GM18907 (cell line): ENCODE data around the gene ILK.

Experiments
- ATAC-seq: cut with Tn5 transposase; IDR thresholded peaks from one replicate; pipeline ENCODE4 v1.9.1; 2021; ENCODE audit warnings: mild to moderate bottlenecking, moderate library complexity; ENCODE audit not compliant: unreplicated experiment

The ILK gene

DNA sequence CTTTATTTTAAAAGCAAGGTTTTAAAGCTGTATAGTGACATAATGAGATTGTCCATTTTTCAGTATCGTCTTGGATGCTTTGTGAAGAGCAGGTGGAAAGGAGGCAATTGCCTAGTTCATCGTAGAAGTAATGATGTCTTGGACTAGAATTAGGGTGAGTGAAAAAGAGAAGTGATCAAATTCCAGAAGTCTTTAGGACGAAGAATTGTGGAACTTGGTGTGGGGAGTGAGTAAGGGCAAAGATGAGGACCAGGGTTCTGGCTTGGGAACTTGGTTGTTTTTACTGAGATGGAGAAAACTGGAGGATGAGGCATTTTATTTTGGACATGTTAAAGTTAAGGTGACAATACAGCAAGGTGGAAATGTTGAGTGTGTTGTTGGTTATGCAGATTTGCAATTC lies 1.2 kb downstream of the ILK start:
- no peak for ATAC-seq

- ATAC-seq, result peak; percentile 53
Measured at GRCh38 chr11:6606471-6607189, 3.1 kb downstream of the ILK start.

DNA sequence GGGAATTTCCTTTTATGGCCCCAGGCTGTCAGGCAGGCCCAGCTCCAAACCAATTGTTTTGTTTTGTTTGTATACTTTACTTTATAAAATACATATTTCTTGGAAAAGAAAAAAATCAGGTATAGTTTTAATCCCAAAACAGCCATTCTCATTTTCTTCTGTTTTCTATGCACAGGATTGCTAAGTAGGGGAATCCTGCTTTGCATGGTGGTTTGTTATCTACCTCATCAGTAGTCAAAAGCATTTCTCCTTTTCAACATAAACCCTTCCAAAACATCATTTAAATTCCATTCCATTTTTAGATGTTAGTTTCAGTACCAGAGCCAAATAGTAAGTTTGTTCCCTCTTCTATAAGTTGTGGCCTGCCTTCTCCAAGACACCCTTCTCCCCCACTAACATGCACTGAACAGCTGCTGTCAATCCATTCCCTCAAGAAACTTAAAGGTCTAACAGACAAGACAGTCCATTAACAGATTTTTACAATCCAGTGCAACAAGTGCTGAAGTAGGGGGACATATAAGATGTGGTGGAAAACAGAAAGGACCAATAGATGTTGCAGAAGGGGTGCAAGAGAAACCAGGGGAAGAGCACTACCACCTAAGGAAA lies 3.7 kb downstream of the ILK start:
- no peak for ATAC-seq

DNA sequence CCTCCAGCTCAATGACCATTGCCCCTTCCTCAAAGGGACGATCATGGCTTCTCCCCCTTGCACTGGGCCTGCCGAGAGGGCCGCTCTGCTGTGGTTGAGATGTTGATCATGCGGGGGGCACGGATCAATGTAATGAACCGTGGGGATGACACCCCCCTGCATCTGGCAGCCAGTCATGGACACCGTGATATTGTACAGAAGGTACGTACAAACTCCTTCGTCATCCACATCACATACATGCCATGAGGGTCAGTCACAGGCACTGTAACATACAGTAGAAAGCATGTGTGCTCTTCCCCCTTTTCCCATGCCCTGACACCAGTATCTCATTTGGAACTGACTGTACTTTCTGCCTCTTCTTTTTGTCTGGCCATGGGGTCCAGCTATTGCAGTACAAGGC lies 4.4 kb downstream of the ILK start:
- ATAC-seq, result no peak

GRCh38 chr11:6608726-6609501 lies 5.3 kb downstream of the ILK start:
- ATAC-seq, result no peak

DNA sequence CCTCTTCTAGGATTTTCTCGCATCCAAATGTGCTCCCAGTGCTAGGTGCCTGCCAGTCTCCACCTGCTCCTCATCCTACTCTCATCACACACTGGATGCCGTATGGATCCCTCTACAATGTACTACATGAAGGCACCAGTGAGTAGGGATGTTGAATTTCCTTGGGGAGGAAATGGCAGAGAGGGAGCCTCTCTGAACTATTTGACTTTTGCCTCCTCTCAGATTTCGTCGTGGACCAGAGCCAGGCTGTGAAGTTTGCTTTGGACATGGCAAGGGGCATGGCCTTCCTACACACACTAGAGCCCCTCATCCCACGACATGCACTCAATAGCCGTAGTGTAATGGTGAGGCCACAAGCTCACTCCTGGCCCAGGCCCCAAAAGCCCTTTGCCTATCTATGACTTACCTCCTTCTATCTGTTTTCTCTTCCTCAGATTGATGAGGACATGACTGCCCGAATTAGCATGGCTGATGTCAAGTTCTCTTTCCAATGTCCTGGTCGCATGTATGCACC lies 6.0 kb downstream of the ILK start:
- ATAC-seq, result no peak

DNA sequence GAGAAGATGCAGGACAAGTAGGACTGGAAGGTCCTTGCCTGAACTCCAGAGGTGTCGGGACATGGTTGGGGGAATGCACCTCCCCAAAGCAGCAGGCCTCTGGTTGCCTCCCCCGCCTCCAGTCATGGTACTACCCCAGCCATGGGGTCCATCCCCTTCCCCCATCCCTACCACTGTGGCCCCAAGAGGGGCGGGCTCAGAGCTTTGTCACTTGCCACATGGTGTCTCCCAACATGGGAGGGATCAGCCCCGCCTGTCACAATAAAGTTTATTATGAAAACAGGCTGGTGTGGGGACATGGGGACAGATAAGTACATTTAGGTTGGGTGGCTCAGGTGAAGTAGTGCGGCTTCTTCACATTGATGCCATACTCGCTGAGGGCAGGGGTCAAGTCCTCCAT lies 7.0 kb downstream of the ILK start:
- no peak for ATAC-seq

DNA sequence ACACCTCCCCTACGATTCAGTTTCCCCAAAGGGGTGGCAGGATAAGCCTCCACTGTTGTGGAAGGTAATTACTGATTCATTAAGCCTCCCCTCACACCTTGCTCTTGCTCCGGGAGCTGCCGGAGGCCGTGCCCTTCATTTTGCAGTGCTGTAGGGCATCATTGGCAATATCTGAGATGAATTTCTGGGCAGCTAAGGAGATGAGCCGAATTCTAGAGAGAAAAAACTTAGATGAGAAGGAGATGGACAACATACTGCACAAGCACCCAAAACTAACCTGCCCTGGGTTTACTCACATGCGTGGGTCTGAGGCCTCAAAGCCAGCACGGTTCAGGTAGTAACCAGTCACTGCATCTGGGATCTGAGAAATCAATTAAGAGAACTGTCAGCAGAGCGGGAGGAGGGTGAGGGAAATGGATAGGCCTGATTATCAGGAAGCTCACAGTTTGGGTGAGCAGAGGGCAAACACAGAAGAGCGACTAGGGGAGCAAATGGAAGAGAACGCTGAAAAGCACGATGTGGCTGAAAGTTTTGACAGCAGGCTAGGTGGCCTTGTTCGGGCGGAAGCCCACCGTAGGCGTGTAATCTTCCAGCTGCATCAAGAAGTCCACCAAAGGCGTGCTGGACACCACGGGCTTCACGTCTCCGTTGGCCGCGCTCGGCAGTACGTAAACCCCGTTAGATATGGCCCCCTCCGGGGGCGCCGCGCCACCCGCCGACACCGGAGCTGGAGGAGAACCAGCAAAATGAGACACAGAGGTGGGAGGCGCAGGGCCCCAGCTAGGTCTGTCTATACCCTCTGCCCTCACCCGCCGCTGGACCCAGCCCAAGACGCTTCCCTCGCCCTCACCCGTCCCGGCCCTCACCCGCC lies 7.8 kb downstream of the ILK start:
- ATAC-seq, result peak; percentile 18

GRCh38 chr11:6611963-6612212 lies 8.3 kb downstream of the ILK start:
- ATAC-seq, result no peak

DNA sequence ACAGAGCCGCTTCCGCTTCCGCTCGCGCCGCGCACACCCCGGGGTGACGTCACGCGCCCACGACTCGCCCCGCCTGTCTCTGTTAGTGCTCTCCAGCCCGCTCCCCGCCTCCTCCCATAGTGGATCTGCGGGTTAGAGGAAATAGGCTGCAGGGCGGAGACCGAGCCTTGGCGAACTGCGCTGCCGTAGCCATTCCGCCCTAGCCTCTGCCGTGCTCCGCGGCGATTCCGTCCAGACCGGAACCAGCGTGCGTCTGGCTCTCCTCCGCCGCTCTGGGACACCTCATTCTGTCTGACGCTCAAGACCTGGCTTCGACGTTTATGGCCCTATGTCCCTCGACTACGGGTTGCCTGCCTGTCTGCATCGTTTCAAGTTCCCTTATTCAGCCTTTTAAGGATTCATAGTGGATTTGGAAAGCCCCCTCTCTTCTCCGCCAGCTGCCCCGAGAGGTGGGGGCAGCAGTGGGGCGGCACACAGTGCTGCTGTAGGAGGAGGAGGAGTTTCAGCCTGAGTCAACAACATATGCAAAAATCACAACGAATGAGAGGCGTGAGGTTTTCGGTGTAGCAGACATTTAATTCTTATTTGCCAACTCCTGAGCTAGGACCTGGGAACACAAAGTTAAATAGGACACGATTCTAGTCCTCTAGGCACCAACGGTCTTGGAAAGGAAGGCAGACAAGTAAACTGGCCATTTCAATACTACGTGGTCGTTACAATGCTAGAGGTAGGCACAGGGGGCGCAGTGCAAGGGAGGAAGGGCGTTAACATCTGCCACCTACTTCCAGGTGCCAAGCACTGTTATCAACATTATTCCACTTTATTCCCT lies 8.9 kb downstream of the ILK start, which contains the start of gene TAF10:
TAF10 (minus strand) TSS at position 4 of the 829 bp plus-strand sequence. CDS start 27 bp downstream, outside the sequence.
- peak; percentile 85 for ATAC-seq

DNA sequence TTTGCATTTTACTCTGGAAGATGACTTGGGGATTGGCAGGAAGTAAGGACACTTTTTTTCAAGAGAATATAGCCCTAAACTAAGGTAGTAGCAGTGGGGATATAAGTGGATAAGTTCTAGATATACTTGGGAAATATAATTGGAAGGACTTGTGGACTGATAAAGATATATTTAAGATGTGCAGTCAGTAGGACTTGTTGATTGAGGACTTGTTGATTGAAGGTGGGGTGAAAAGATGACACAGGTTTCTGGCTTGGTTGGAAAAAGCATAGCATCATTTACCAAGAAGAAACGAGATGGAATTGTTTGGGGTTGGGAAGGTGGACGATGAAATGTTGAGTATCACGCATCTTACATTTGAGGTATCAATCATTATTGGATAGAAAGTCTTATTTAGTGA lies 9.9 kb downstream of the ILK start:
- no peak for ATAC-seq

GRCh38 chr11:6614446-6614845 lies 10.9 kb downstream of the ILK start:
- ATAC-seq, result no peak

DNA sequence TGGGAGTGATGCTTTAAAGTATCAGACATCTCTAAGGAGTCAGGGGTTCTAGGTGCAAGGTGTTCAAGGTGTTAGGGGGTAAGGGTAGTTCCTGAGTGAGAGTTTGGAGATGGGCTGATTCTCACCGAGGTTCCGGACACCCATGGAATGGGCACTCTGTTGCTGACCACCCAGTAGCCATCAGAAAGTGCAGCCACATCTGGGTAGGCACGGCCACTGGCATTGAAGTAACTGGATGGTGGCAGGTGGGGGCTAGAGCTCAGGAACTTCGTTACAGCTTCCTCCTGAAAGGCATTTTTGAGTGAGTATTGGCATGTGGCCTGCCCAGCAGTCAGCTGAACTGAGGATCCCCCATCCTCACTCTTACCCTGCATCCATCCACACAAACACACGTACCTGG lies 11.5 kb downstream of the ILK start:
- no peak for ATAC-seq

DNA sequence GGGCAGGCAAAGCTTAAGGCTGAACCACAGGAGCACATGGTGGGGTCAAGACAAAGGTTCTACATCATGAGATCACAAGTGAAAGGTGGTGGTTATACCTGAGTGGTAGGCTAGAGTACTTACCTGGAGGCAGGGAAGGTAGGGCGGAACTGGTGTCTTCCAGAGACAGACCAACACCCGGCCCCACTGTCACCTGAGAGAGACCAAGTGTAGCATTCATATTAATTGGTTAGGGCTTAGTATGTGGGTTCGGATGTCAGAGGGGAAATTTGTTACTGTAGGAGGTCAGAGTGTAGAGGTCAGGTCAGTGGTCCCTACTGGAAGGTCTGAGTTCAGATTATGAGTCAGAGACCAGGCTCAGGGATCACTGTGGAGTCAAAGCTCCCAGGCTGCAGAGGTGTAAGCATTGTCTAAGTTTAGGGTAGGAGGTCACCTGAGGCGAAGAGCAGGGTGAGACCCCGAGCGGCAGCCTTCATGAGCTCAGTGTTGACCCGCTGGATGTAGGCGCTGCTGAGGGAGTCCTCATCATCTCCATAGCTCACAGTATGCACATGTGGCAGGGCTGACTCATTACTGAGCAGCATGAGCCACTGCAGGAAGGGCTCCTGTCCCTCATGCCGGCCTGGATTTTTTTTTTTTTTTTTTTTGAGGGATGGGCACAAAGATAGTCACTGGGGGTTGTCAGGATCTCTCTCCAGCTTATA lies 12.5 kb downstream of the ILK start:
- no peak for ATAC-seq

GRCh38 chr11:6616596-6617250 lies 13.1 kb downstream of the ILK start:
- no peak for ATAC-seq

DNA sequence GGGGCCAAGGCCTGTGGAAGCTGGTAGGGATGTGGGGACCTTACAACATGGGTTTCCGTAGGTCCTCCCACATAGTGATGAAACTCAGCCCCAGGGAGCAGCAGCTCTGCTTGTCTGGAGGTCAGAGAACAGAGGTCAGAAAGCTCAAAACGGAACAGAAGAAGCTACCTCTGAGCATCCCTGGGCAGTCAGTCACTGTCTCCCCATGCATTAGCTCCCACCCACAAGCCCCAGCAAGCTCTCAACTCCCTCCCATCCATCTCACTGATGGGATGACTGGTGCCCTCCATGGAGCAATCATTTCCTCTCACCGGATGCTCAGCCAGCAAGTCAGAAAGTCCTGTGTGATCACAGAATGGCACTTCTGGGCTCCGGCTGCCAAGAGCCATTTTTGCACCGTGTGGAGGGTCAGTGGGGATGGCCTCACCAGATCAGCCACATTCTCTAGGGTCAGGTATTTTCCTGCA lies 13.8 kb downstream of the ILK start:
- no peak for ATAC-seq

DNA sequence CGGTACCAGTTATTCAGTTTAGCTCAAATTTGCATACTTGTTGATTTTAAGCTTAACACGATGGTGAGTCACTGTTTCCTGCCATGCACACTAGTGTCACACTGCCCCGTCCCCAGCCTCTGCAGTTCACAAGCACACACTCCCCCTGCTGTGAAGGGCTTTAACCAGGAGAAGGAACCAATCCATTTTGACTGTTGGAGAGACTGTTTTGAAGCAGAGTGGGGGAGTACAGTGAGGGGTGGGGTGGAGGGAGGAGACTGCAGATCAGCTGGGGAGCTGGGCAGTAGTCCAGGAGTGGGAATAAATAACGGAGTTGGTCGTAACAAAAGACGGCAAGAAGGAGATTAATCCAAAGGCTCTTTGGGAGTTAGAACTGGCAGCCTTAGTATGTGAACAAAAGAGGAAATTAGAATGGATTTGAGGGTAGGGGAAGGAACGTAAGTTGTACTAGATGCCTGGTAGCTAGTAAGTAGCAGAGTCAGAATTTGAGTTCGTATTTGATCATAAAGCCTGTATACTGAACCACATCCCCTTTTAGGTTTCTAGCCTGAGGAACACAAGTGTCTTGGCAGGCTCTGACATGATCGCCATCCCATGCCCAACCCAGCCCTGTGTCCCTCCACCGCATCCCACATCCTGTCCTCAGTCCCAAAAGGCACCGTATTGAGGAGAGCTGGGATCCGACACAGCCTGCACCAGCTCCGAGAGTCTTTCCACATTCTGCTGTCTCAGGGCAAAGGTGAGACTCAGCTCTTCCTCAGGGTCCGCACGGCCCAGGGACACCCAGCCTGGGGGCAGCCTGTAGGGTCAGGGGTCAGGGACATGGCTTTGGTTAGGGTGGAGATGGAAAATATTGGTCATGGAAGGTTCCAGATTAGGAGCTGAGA lies 14.8 kb downstream of the ILK start:
- ATAC-seq, result peak; percentile 2
